HUDEP-2 (cell line): ENCODE results near the gene LMAN1L.

ENCODE experiments used
- DNase-seq, 76 experiments: peaks; one replicate each; lab custom pipeline; 2025; ENCODE audit not compliant: unreplicated experiment in 76 of 76; lab: John Stamatoyannopoulos, UW

Gene LMAN1L

GRCh38 chr15:74851960-74852359, 39.3 kb downstream of the LMAN1L start:
- no peak for DNase-seq

GRCh38 chr15:74854453-74855022, 41.9 kb downstream of the LMAN1L start:
- DNase-seq, result no peak

- no peak for DNase-seq
Observed at GRCh38 chr15:74855857-74856256, 43.2 kb downstream of the LMAN1L start.

- DNase-seq, result no peak
Observed at GRCh38 chr15:74856537-74856936, 43.9 kb downstream of the LMAN1L start.

GRCh38 chr15:74857082-74857655, 44.5 kb downstream of the LMAN1L start:
- DNase-seq, result peak in 31 of 76 experiments; percentile 9 to 52 (median 30)

- DNase-seq, result no peak
Observed at GRCh38 chr15:74857671-74858368, 45.2 kb downstream of the LMAN1L start.

GRCh38 chr15:74858369-74858740, 45.7 kb downstream of the LMAN1L start:
- DNase-seq, result no peak

- DNase-seq, result no peak
Observed at GRCh38 chr15:74863239-74864056, 50.8 kb downstream of the LMAN1L start.

- no peak for DNase-seq
Observed at GRCh38 chr15:74864296-74864695, 51.7 kb downstream of the LMAN1L start.

GRCh38 chr15:74865316-74865715, 52.7 kb downstream of the LMAN1L start:
- DNase-seq, result no peak

GRCh38 chr15:74866090-74866489, 53.5 kb downstream of the LMAN1L start:
- no peak for DNase-seq

GRCh38 chr15:74867466-74868038, 54.9 kb downstream of the LMAN1L start:
- DNase-seq, result peak in 6 of 76 experiments; percentile 6 to 31 (median 24)

- peak in 3 of 76 experiments; percentile 12 to 27 (median 15) for DNase-seq
Observed at GRCh38 chr15:74868059-74868458, 55.4 kb downstream of the LMAN1L start.

- DNase-seq, result no peak
Observed at GRCh38 chr15:74869372-74869725, 56.7 kb downstream of the LMAN1L start.

GRCh38 chr15:74869726-74870407, 57.2 kb downstream of the LMAN1L start:
- peak in 6 of 76 experiments; percentile 12 to 30 (median 21) for DNase-seq

- DNase-seq, result no peak
Observed at GRCh38 chr15:74870436-74871215, 58.0 kb downstream of the LMAN1L start.

- DNase-seq, result no peak
Observed at GRCh38 chr15:74872702-74873035, 60.0 kb downstream of the LMAN1L start.

GRCh38 chr15:74873036-74873755, 60.6 kb downstream of the LMAN1L start, which contains the start of gene SCAMP2:
TSS of gene SCAMP2 (minus strand) at chr15:74873365. CDS start at chr15:74873255, 110 bp downstream.
- peak in 75 of 76 experiments; percentile 49 to 99 (median 85) for DNase-seq
